HG03342 (cell line): ENCODE measurements around the gene TOR2A.

Experiments used
- ATAC-seq: cut with Tn5 transposase; IDR thresholded peaks from one replicate; pipeline ENCODE4 v1.9.1; 2021; ENCODE audit warnings: mild to moderate bottlenecking, moderate library complexity; ENCODE audit not compliant: unreplicated experiment

The TOR2A gene

GRCh38 chr9:127700594-127701255 lies 34.4 kb downstream of the TOR2A start:
- ATAC-seq = no peak

- no peak for ATAC-seq
Measured at GRCh38 chr9:127700140-127700539, 35.0 kb downstream of the TOR2A start.

DNA sequence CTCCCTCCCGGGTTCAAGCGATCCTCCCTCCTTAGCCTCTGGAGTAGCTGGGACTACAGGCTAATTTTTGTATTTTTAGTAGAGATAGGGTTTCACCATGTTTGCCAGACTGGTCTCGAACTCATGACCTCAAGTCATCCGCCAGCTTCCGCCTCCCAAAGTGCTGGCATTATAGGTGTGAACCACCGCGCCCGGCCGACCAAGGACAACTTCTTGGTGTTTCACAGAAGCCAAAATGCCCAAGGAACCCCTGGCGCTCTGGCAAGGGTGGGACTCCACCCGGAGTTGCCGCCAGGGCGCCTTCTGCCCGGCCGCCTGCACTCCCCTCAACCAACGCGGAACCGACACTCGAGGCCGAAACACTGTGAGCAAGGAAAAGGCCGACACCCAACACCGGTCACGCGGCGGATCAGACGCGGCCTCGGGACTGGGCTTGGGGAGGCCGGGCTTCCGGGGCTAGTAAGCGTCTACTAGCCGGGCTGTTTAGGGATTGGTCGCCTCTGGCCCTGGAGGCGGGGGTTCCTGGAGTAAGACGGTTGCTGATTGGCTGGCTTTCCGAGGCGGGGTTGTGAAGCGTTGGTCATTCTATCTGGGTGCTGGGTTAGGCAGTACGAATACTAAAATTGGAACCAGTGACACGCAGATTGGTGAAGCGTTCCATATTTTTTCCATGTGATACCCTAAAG lies 36.0 kb downstream of the TOR2A start:
- peak; percentile 89 for ATAC-seq

- ATAC-seq = no peak
Measured at GRCh38 chr9:127698386-127698785, 36.7 kb downstream of the TOR2A start.

- ATAC-seq = no peak
Measured at GRCh38 chr9:127697575-127697974, 37.5 kb downstream of the TOR2A start.

GRCh38 chr9:127694890-127695720 lies 40.0 kb downstream of the TOR2A start:
- ATAC-seq = no peak

DNA sequence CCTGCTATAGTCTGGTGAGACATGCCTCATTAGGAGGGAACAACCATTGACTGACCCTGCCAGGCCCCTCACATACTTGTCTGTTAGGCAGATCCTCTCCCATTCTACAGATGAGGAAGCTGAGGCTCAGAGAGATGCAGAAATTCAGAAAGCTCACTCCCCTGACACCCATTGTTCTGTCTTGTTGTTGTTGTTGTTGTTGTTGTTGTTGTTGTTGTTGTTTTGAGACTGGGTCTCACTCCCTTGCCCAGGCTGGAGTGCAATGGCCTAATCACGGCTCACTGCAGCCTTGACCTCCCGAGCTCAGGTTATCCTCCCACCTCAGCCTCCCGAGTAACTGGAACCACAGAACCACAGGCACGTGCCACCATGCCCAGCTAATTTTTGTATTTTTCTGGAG lies 41.4 kb downstream of the TOR2A start:
- ATAC-seq = no peak

DNA sequence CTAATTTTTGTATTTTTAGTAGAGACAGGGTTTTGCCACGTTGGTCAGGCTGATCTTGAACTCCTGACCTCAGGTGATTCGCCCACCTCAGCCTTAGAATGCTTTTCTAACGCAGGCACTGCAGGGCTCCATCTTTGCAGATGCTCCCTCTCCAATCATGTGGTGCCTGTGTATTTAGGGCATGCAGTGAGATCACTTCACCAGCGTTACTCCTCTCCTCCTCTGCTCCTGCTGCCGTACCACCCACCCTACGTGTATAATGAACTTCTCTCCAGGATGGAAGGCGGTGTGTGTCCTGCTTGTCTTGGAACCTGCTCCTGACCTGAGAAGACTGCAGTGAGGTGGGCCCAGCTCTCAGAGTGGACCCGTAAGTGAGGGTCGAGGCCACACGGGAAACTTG lies 42.0 kb downstream of the TOR2A start:
- no peak for ATAC-seq

- no peak for ATAC-seq
Measured at GRCh38 chr9:127692071-127692470, 43.0 kb downstream of the TOR2A start.

- ATAC-seq = no peak
Measured at GRCh38 chr9:127690735-127691134, 44.4 kb downstream of the TOR2A start.

GRCh38 chr9:127689329-127690000 lies 45.6 kb downstream of the TOR2A start:
- ATAC-seq = no peak

DNA sequence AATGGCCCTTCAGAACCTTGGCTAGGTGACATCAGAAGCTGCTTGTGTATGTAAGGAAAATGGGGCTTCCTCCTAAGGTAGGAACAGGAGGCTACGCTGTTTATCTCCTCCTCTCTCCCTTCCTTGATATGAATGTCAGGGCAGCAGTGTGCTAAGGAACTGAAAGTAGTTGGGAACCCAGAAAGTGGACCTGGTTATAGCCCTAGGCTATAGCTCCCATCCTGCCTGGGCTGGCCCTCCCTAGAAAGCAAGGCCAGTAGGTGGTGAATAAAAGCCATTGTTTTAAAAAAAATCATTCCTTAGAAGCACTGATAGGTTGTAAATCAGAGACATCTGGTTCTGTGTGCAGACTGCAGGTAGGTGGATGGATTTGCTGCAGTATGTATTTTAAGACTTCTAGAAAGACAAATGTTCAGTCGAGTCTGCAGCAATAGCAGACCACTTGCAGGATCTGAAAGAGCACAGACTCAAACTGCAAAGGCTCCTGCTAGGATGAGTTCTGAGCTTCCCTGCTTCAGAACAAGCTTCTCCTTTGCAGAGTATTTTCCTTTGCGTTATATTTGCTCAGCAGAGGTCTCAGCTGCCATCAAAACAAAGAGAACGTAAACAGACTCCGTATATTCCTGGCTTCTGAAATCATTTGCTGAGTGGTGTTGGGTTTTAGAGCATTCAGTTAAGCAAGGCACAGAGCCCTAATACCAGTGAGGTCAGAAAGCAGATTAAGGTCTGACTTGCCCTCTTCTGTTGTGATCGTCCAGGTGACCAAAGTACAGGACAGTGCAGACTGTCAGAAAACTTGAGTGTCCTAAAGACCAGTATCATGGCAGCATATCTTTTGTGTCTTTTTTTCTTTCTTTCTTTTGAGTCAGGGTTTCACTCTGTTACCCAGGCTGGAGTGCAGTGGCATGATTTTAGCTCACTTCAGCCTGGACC lies 48.4 kb downstream of the TOR2A start:
- ATAC-seq = no peak

DNA sequence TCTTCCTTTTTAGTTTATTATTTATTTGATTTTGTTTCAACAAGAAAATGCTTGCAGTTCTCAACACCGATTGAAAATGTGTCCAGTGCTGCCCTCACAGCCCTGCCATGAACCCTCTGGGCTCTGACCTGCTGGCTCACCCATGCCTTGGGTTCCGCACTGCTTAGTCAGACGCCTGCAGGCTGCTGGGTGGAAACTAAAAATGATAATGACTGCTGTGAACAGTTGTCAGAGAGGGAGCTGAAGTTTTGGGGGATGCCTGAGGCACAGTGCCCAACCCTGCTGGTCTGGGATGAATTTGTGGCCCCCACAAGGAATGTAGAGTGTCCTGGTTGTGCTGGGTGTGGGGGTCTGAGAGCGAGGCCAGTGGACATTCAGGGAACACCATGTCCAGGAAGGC lies 50.5 kb downstream of the TOR2A start:
- ATAC-seq = no peak

DNA sequence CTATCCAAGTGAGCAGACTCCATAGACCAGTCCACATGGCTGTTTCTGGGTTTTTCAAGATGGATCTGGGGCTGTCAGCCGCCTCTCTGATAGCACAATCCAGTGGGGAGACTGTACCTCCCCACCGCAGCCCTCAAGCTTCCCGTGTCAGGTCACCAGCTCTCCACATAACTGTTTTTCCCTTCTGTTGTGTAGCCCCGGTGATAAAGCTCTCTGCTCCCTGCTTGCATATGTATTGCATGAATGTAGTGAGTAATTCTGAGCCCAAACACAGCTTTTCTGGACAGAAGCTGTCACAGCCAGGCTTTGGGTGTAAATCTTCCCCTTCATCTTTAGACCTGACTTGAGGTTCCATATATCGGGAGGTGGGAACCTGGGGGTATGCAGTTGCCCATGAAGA lies 51.4 kb downstream of the TOR2A start:
- no peak for ATAC-seq

DNA sequence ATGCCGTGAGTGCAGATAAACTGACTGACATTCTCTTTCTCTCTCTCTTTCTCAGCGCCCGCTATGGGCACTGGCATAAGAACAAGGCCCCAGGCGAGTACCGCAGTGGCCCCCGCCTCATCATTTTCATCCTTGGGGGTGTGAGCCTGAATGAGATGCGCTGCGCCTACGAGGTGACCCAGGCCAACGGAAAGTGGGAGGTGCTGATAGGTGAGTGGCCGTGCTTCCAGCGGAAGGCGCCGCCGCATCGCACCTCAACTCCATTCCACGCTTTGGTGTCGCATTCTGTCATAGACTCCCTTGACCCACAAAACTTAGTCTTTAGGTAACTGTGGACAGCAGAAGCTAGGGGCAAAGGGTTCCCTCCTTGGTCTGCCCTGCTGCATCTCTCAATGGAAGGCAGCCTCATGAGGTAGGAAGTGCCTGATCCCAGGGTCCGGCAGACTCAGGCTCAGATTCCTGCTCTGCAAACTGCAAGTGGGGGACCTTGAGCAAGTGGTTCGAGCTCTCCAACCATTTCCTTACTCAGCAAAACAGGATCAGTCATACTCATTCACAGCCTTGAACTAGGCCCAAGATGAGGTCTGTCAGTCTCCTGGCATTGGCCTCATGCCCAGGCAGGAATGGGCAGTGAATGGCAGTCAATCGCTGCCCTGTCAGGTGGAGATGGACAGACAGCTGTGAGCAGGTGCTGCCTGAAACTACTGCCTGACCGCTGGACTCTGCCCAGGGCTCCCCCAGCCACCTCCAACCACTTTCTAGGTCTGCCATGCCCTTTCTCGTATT lies 52.5 kb downstream of the TOR2A start:
- ATAC-seq = no peak
